HCT116 (cell line): Measurements from ENCODE around the gene HMSD. TPM values are rescaled to one million over a fixed set of nuclear protein-coding genes. Genes with fewer than 3 reads are reported as not detected.
"Not testable (repeated sequence)": the region's sequence is repeated elsewhere in the genome, so short reads cannot be mapped to it uniquely, and the experiment has no call there.

Experiments used
- ATAC-seq: fragments of 200-7000 bp; cut with Tn5 transposase; 2 replicates; pipeline ENCODE4 v1.9.1; 2020; ENCODE audit warnings: mild to moderate bottlenecking, moderate library complexity
- BruUV-seq: library from RNA; stranded (reverse); fragments of 400-500 nt; replicated peaks from 2 replicates; lab custom pipeline; 2021; lab: Mats Ljungman, UMichigan
- CTCF ChIA-PET: fragments of 300-600 bp; sonication (Branson Sonifier 250); formaldehyde crosslinking; loops from one replicate; lab custom pipeline; 2021; ENCODE audit warnings: antibody characterized with exemption; lab: Charles Lee
- POLR2A ChIA-PET: fragments of 300-600, 350-600 bp; sonication (Branson Sonifier 250); formaldehyde crosslinking; loops from one replicate; lab custom pipeline; 2021; ENCODE audit warnings: antibody characterized with exemption; lab: Charles Lee
- RAD21 ChIA-PET, 2 experiments: fragments of 300-600 bp; sonication (Branson Sonifier 250); formaldehyde crosslinking; loops; one replicate each; lab custom pipeline; 2023; ENCODE audit warnings: low total read pairs in 2 of 2; ENCODE audit not compliant: uncharacterized antibody in 2 of 2, unreplicated experiment in 2 of 2, low non-redundant PET in 1 of 2; lab: Charles Lee
- DNase-seq: peaks from one replicate; pipeline ENCODE4 v3.0.0-alpha.2; 2010; ENCODE audit warnings: low read depth, low spot score
- H2AFZ ChIP-seq: fragments of 200-600 bp; shearing (Covaris generic), sonication (generic); 2 replicates; pipeline ENCODE4 v1.6.1; 2017; ENCODE audit warnings: low read depth, mixed run types, mixed read lengths, antibody characterized with exemption, low read length; ENCODE audit not compliant: poor library complexity, severe bottlenecking
- H3K27ac ChIP-seq: 2 replicates; pipeline ENCODE4 v1.5.1; 2012; ENCODE audit warnings: low read depth, low read length
- H3K27me3 ChIP-seq: fragments of 200-600 bp; sonication (generic); 2 replicates; pipeline ENCODE4 v1.6.1; 2016; ENCODE audit warnings: mixed run types, low read length, mixed read lengths; ENCODE audit not compliant: insufficient read depth
- H3K36me3 ChIP-seq, 2 experiments: fragments of 200-500 bp in 1 of 2; fragments of 200-600 bp in 1 of 2; sonication (Bioruptor generic) in 1 of 2; sonication (generic) in 1 of 2; 2 replicates each; pipeline versions ENCODE4 v1.5.1 to v1.6.1; 2014 to 2016; ENCODE audit warnings: low read length in 2 of 2, inconsistent platforms in 1 of 2, mixed read lengths in 1 of 2, mixed run types in 1 of 2; ENCODE audit not compliant: insufficient read depth in 2 of 2, control insufficient read depth in 1 of 2
- H3K4me1 ChIP-seq, 2 experiments: fragments of 200-600 bp in 1 of 2; sonication (generic) in 1 of 2; 2 replicates each; pipeline versions ENCODE4 v1.5.1 to v1.6.1; 2012 to 2017; ENCODE audit warnings: low read length in 2 of 2, inconsistent platforms in 1 of 2, mild to moderate bottlenecking in 1 of 2, mixed read lengths in 1 of 2, mixed run types in 1 of 2, moderate library complexity in 1 of 2; ENCODE audit not compliant: insufficient read depth in 2 of 2, control insufficient read depth in 1 of 2
- H3K4me2 ChIP-seq: fragments of 200-600 bp; sonication (generic); 2 replicates; pipeline ENCODE4 v1.6.1; 2017; ENCODE audit warnings: mixed run types, low read length, mixed read lengths
- H3K4me3 ChIP-seq, 2 experiments: fragments of 200-600 bp in 1 of 2; sonication (generic) in 1 of 2; replicated peaks in 1 of 2; 2 replicates each; pipeline ENCODE4 v1.5.1; 2011 to 2016; ENCODE audit warnings: low read length in 2 of 2, control low read depth in 1 of 2, low read depth in 1 of 2, mild to moderate bottlenecking in 1 of 2, mixed read lengths in 1 of 2, mixed run types in 1 of 2
- H3K79me2 ChIP-seq: fragments of 200-600 bp; sonication (generic); 2 replicates; pipeline ENCODE4 v1.6.1; 2017; ENCODE audit warnings: mild to moderate bottlenecking, mixed run types, low read length, moderate library complexity, mixed read lengths; ENCODE audit not compliant: insufficient read depth
- H3K9ac ChIP-seq: fragments of 200-600 bp; sonication (generic); 2 replicates; pipeline ENCODE4 v1.6.1; 2016; ENCODE audit warnings: low read length, mixed read lengths
- H3K9me2 ChIP-seq: fragments of 200-600 bp; sonication (generic), shearing (Covaris generic); 2 replicates; pipeline ENCODE4 v1.6.1; 2017; ENCODE audit warnings: mixed run types, mild to moderate bottlenecking, moderate library complexity; ENCODE audit not compliant: insufficient read depth
- H3K9me3 ChIP-seq, 2 experiments: fragments of 200-500 bp in 1 of 2; fragments of 200-600 bp in 1 of 2; sonication (Bioruptor generic) in 1 of 2; sonication (generic) in 1 of 2; 2 replicates each; pipeline ENCODE4 v1.6.1; 2014 to 2017; ENCODE audit warnings: low read length in 2 of 2, mixed read lengths in 2 of 2, inconsistent platforms in 1 of 2, low read depth in 1 of 2, mild to moderate bottlenecking in 1 of 2, mixed run types in 1 of 2, moderate library complexity in 1 of 2; ENCODE audit not compliant: control insufficient read depth in 1 of 2, insufficient read depth in 1 of 2
- H4K20me1 ChIP-seq: fragments of 200-600 bp; sonication (generic), shearing (Covaris generic); 2 replicates; pipeline ENCODE4 v1.6.1; 2017; ENCODE audit warnings: mixed run types, mild to moderate bottlenecking, moderate library complexity; ENCODE audit not compliant: insufficient read depth
- ATF3 ChIP-seq: IDR thresholded peaks from 2 replicates; pipeline ENCODE4 v1.6.1; 2012
- CEBPB ChIP-seq: IDR thresholded peaks from 2 replicates; pipeline ENCODE4 v1.6.1; 2012; ENCODE audit warnings: low read depth
- EGR1 ChIP-seq: IDR thresholded peaks from 2 replicates; pipeline ENCODE4 v1.6.1; 2012; ENCODE audit warnings: low read depth
- EZH2phosphoT487 ChIP-seq: fragments of 200-600 bp; IDR thresholded peaks from 2 replicates; pipeline ENCODE4 v1.6.1; 2018; ENCODE audit warnings: antibody characterized with exemption, borderline replicate concordance
- FOSL1 ChIP-seq: IDR thresholded peaks from 2 replicates; pipeline ENCODE4 v1.6.1; 2012; ENCODE audit warnings: low read depth
- POLR2A ChIP-seq: IDR thresholded peaks from 2 replicates; pipeline ENCODE4 v1.7.0; 2011; ENCODE audit warnings: borderline replicate concordance; ENCODE audit not compliant: insufficient read depth, insufficient read length; ENCODE audit errors: extremely low read depth
- POLR2AphosphoS5 ChIP-seq: IDR thresholded peaks from 2 replicates; pipeline ENCODE4 v1.6.1; 2011; ENCODE audit warnings: mild to moderate bottlenecking, low read depth, low read length, moderate library complexity
- RAD21 ChIP-seq: IDR thresholded peaks from 2 replicates; pipeline ENCODE4 v1.6.1; 2012; ENCODE audit warnings: low read depth, mild to moderate bottlenecking
- REST ChIP-seq: IDR thresholded peaks from 2 replicates; pipeline ENCODE4 v1.6.1; 2012; ENCODE audit warnings: low read depth
- SRF ChIP-seq: IDR thresholded peaks from 2 replicates; pipeline ENCODE4 v1.6.1; 2012; ENCODE audit warnings: low read depth
- TCF7L2 ChIP-seq: IDR thresholded peaks from 2 replicates; pipeline ENCODE4 v1.7.0; 2011; ENCODE audit warnings: borderline replicate concordance, inconsistent platforms; ENCODE audit not compliant: insufficient read depth, insufficient read length; ENCODE audit errors: extremely low read depth
- YY1 ChIP-seq: IDR thresholded peaks from 2 replicates; pipeline ENCODE4 v1.6.1; 2011; ENCODE audit warnings: low read length, low read depth, moderate library complexity, mild to moderate bottlenecking; ENCODE audit not compliant: insufficient replicate concordance; ENCODE audit errors: extremely low read depth
- ZBTB33 ChIP-seq: IDR thresholded peaks from 2 replicates; pipeline ENCODE4 v1.6.1; 2011; ENCODE audit warnings: mild to moderate bottlenecking, low read length, moderate library complexity; ENCODE audit not compliant: insufficient replicate concordance; ENCODE audit errors: extremely low read depth
- ZFX ChIP-seq: fragments of 450-650 bp; IDR thresholded peaks from 2 replicates; pipeline ENCODE4 v1.6.1; 2017
- intact Hi-C: fragments of 100-400 bp; cut with micrococcal nuclease; formaldehyde crosslinking; loops from 2 replicates; pipeline ENCODE4 v1.10.0; 2022
- total RNA-seq: library from RNA; stranded (reverse); gene quantifications from one replicate; pipeline ENCODE4 v1.2.1, GENCODE V29; 2021; ENCODE audit not compliant: unreplicated experiment

HMSD gene
- total RNA-seq, 1 experiment from 2014 or later: 5.3 TPM

GRCh38 chr18:63929369-63929768, 19.7 kb upstream of the HMSD start:
- intact Hi-C loops, H4K20me1 ChIP-seq, H3K27me3 ChIP-seq, CTCF ChIA-PET, H3K4me1 ChIP-seq, BruUV-seq, H3K9me2 ChIP-seq, POLR2A ChIA-PET, H3K79me2 ChIP-seq, H3K36me3 ChIP-seq, ATAC-seq, H3K27ac ChIP-seq, H3K4me2 ChIP-seq, H3K9me3 ChIP-seq, RAD21 ChIA-PET, H3K4me3 ChIP-seq, DNase-seq, H3K9ac ChIP-seq, H2AFZ ChIP-seq: not testable (repeated sequence)

- DNase-seq: no peak
- BruUV-seq: no TSS peak
- Histone ChIP-seq H3K79me2 (no peaks in the 10 kb centered on the region), H3K9me3 (no peaks in the 10 kb centered on the region), H3K9ac (no peak overlapping the region), H3K36me3 (no peaks in the 10 kb centered on the region), H3K27me3 (no peaks in the 10 kb centered on the region), H3K27ac (no peak overlapping the region), H3K9me2 (no peaks in the 10 kb centered on the region), H4K20me1 (no peaks in the 10 kb centered on the region), H3K4me2 (no peak overlapping the region), H2AFZ (no peak overlapping the region), H3K4me3 (no peak overlapping the region), H3K4me1 (peaks cover 0 to 3% of the 10 kb centered on the region in 2 experiments; a peak in 1 of 4 replicates)
- ChIA-PET RAD21 (no interaction called here), POLR2A (no interaction called here), CTCF (no interaction called here)
- no peak for TF ChIP-seq REST
- no peak for TF ChIP-seq RAD21
- no peak for TF ChIP-seq YY1
- TF ChIP-seq ZFX: no peak
- no peak for TF ChIP-seq ATF3
- no peak for TF ChIP-seq POLR2A
- no peak for TF ChIP-seq POLR2AphosphoS5
- TF ChIP-seq EZH2phosphoT487: no peak
- TF ChIP-seq TCF7L2: no peak
- no peak for TF ChIP-seq CEBPB
- TF ChIP-seq FOSL1: no peak
- no peak for TF ChIP-seq SRF
- TF ChIP-seq ZBTB33: no peak
- TF ChIP-seq EGR1: no peak
- no peak for ATAC-seq
- intact Hi-C loops: no loop called here
These were observed 18.2 kb upstream of the HMSD start for GRCh38 chr18:63930773-63931354.
